ENCODE results near the gene MSI2.

MSI2 gene

GRCh38 chr17:57678393-57678792 lies 422.1 kb downstream of the MSI2 start:
- Mint-ChIP-seq H3K4me1 (no peaks in the 10 kb centered on the region), H3K36me3 (peaks cover 47% of the 10 kb centered on the region), H3K9me3 (no peaks in the 10 kb centered on the region), H3K27ac (no peak overlapping the region), H3K27me3 (no peaks in the 10 kb centered on the region), H3K4me3 (no peak overlapping the region)
- no peak for ATAC-seq

GRCh38 chr17:57679356-57679755 lies 423.0 kb downstream of the MSI2 start:
- Mint-ChIP-seq H3K27ac (no peak overlapping the region), H3K27me3 (no peaks in the 10 kb centered on the region), H3K9me3 (no peaks in the 10 kb centered on the region), H3K4me3 (no peak overlapping the region), H3K36me3 (peaks cover 50% of the 10 kb centered on the region), H3K4me1 (no peaks in the 10 kb centered on the region)
- no peak for ATAC-seq

- Mint-ChIP-seq H3K27me3 (no peaks in the 10 kb centered on the region), H3K27ac (no peak overlapping the region), H3K36me3 (peaks cover 55% of the 10 kb centered on the region), H3K9me3 (no peaks in the 10 kb centered on the region), H3K4me3 (no peak overlapping the region), H3K4me1 (no peaks in the 10 kb centered on the region)
- no peak for ATAC-seq
Observed at GRCh38 chr17:57679906-57680695, 423.8 kb downstream of the MSI2 start.

GRCh38 chr17:57682701-57683100 lies 426.4 kb downstream of the MSI2 start:
- no peak overlapping the region for H3K4me3 Mint-ChIP-seq
- no peak for ATAC-seq

GRCh38 chr17:57684711-57685498 lies 428.6 kb downstream of the MSI2 start:
- ATAC-seq = no peak
- no peak overlapping the region for H3K4me3 Mint-ChIP-seq
- peak overlapping the region; percentile 22 for H3K27ac Mint-ChIP-seq
- no peaks in the 10 kb centered on the region for H3K27me3 Mint-ChIP-seq
- no peaks in the 10 kb centered on the region for H3K9me3 Mint-ChIP-seq
- H3K36me3 Mint-ChIP-seq = peaks cover 26% of the 10 kb centered on the region
- no peaks in the 10 kb centered on the region for H3K4me1 Mint-ChIP-seq

More at GRCh38 chr17:57682701-57683100, 426.4 kb downstream of the MSI2 start:
- no peaks in the 10 kb centered on the region for H3K27me3 Mint-ChIP-seq
- H3K36me3 Mint-ChIP-seq = peaks cover 35% of the 10 kb centered on the region
- H3K9me3 Mint-ChIP-seq = no peaks in the 10 kb centered on the region
- no peak overlapping the region for H3K27ac Mint-ChIP-seq
- H3K4me1 Mint-ChIP-seq = no peaks in the 10 kb centered on the region

GRCh38 chr17:57685499-57686132 lies 429.3 kb downstream of the MSI2 start:
- Mint-ChIP-seq H3K27ac (no peak overlapping the region), H3K36me3 (peaks cover 22% of the 10 kb centered on the region), H3K9me3 (no peaks in the 10 kb centered on the region), H3K4me1 (no peaks in the 10 kb centered on the region), H3K27me3 (no peaks in the 10 kb centered on the region), H3K4me3 (no peak overlapping the region)
- no peak for ATAC-seq

- no peak overlapping the region for H3K4me3 Mint-ChIP-seq
- H3K36me3 Mint-ChIP-seq = peaks cover 29% of the 10 kb centered on the region
- H3K27ac Mint-ChIP-seq = no peak overlapping the region
- no peaks in the 10 kb centered on the region for H3K27me3 Mint-ChIP-seq
- H3K4me1 Mint-ChIP-seq = peaks cover 3% of the 10 kb centered on the region
- peaks cover 5% of the 10 kb centered on the region for H3K9me3 Mint-ChIP-seq
- no peak for ATAC-seq
Observed at GRCh38 chr17:57687642-57688041, 431.3 kb downstream of the MSI2 start.

- peaks cover 30% of the 10 kb centered on the region for H3K36me3 Mint-ChIP-seq
- H3K27me3 Mint-ChIP-seq = no peaks in the 10 kb centered on the region
- H3K4me3 Mint-ChIP-seq = no peak overlapping the region
- ATAC-seq = no peak
- H3K9me3 Mint-ChIP-seq = peaks cover 9% of the 10 kb centered on the region
- peaks cover 13% of the 10 kb centered on the region for H3K4me1 Mint-ChIP-seq
- no peak overlapping the region for H3K27ac Mint-ChIP-seq
Observed at GRCh38 chr17:57689254-57689653, 432.9 kb downstream of the MSI2 start.

GRCh38 chr17:57691939-57692338 lies 435.6 kb downstream of the MSI2 start:
- no peak overlapping the region for H3K27ac Mint-ChIP-seq
- H3K27me3 Mint-ChIP-seq = no peaks in the 10 kb centered on the region
- H3K4me3 Mint-ChIP-seq = no peak overlapping the region
- H3K9me3 Mint-ChIP-seq = peaks cover 12% of the 10 kb centered on the region
- peaks cover 25% of the 10 kb centered on the region for H3K36me3 Mint-ChIP-seq
- peaks cover 13% of the 10 kb centered on the region for H3K4me1 Mint-ChIP-seq
- ATAC-seq = no peak

GRCh38 chr17:57692770-57693169 lies 436.4 kb downstream of the MSI2 start:
- ATAC-seq = no peak
- Mint-ChIP-seq H3K4me3 (no peak overlapping the region), H3K27me3 (no peaks in the 10 kb centered on the region), H3K36me3 (peaks cover 25% of the 10 kb centered on the region), H3K27ac (no peak overlapping the region), H3K4me1 (peaks cover 13% of the 10 kb centered on the region), H3K9me3 (peaks cover 12% of the 10 kb centered on the region)

- Mint-ChIP-seq H3K4me1 (peaks cover 13% of the 10 kb centered on the region), H3K4me3 (no peak overlapping the region), H3K9me3 (peaks cover 12% of the 10 kb centered on the region), H3K27ac (no peak overlapping the region), H3K36me3 (peaks cover 25% of the 10 kb centered on the region), H3K27me3 (no peaks in the 10 kb centered on the region)
- ATAC-seq = no peak
Observed at GRCh38 chr17:57694051-57694450, 437.7 kb downstream of the MSI2 start.

GRCh38 chr17:57696050-57696449 lies 439.7 kb downstream of the MSI2 start:
- Mint-ChIP-seq H3K27ac (no peak overlapping the region), H3K27me3 (no peaks in the 10 kb centered on the region), H3K36me3 (peaks cover 23% of the 10 kb centered on the region), H3K9me3 (peaks cover 10% of the 10 kb centered on the region), H3K4me3 (no peak overlapping the region), H3K4me1 (peaks cover 13% of the 10 kb centered on the region)
- no peak for ATAC-seq

GRCh38 chr17:57697197-57697596 lies 440.9 kb downstream of the MSI2 start:
- peaks cover 9% of the 10 kb centered on the region for H3K9me3 Mint-ChIP-seq
- H3K27ac Mint-ChIP-seq = no peak overlapping the region
- H3K27me3 Mint-ChIP-seq = no peaks in the 10 kb centered on the region
- peaks cover 20% of the 10 kb centered on the region for H3K36me3 Mint-ChIP-seq
- H3K4me3 Mint-ChIP-seq = no peak overlapping the region
- H3K4me1 Mint-ChIP-seq = peaks cover 13% of the 10 kb centered on the region
- ATAC-seq = no peak

- Mint-ChIP-seq H3K27ac (no peak overlapping the region), H3K9me3 (peaks cover 3% of the 10 kb centered on the region), H3K27me3 (no peaks in the 10 kb centered on the region), H3K4me3 (no peak overlapping the region), H3K4me1 (peaks cover 5% of the 10 kb centered on the region), H3K36me3 (peaks cover 12% of the 10 kb centered on the region)
- no peak for ATAC-seq
Observed at GRCh38 chr17:57697891-57698711, 441.8 kb downstream of the MSI2 start.

GRCh38 chr17:57699751-57700219 lies 443.5 kb downstream of the MSI2 start:
- Mint-ChIP-seq H3K36me3 (peaks cover 10% of the 10 kb centered on the region), H3K4me1 (no peaks in the 10 kb centered on the region), H3K27me3 (no peaks in the 10 kb centered on the region), H3K9me3 (peaks cover 3% of the 10 kb centered on the region), H3K4me3 (no peak overlapping the region), H3K27ac (no peak overlapping the region)
- ATAC-seq = no peak

All from stimulated activated memory B cell treated with anti-CD40 and anti-IgM and Interleukin-4, amounts not matched to agents 10 μg/mL and 1 μg/mL and 100 μg/mL, for 72 hours (primary cell).